Measurements from ENCODE around the gene DTL.
"Not testable (repeated sequence)": the region's sequence is repeated elsewhere in the genome, so short reads cannot be mapped to it uniquely, and the experiment has no call there.

Gene DTL

DNA sequence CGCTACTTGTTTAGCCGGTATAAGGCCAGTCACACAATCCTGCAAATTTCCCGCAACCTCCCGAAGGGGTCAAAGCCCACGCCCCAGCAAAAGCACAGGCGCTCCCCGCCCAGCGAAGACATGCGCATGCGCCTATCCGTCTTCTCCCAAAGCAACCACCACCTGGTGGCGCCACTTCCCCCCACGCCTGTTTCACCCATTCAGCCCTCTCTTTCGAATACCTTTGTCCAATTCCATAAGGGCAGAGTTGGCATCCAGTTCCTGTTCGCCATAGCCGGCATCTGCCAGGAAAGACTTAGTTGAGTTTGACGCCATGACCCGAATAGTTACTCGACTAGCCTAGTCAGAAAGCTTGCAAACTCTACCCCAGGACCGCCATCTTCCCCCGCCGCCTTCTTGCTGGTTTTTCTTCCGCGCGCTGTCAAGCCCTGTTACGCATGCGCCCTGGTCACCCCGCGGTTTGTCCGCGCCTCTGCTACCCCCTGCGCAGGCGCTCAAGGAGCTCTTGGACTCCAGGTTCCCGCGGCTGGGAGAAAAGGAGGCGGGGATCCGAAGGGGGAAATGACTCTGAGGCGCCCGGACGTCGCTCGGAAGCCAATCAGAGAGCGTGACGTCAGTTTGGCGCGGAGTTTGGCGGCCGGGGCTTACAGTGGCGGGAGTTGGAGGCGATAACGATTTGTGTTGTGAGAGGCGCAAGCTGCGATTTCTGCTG, at the start of gene DTL, which contains the start of gene INTS7:
TSS of gene DTL (plus strand) at position 626 of the 712 bp plus-strand sequence. CDS start 143 bp downstream, outside the sequence.
TSS of gene INTS7 (minus strand) at position 435 of the 712 bp plus-strand sequence. CDS start at position 315, 120 bp downstream.
- peak; percentile 87 for DNase-seq (ENCODE audit: low read depth)

DNA sequence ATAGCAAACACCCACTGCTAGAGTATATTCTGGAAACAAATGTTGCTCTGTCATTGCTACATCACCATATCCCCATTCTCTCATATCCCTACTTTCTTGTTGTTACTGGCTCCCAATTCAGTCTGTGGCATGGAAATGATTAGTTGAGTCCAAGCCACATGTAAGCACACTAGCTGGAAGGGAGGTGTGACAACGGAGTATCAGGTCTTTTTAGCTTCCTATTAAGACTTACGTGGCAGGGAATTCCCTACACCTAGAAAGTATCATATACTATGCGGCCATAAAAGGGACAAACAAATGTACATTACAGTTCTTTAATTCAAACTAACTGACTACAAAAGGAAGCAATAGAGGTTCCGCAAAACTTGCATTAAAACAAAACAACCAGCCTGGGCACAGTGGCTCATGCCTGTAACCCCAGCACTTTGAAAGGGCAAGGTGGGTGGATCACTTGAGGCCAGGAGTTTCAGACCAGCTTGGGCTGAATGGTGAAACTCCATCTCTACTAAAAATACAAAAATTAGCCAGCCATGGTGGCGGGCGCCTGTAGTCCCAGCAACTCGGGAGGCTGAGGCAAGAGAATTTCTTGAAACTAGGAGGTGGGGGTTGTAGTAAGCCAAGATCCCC, 48.8 kb upstream of the DTL start:
- DNase-seq (ENCODE audit: low read depth), result no peak

DNA sequence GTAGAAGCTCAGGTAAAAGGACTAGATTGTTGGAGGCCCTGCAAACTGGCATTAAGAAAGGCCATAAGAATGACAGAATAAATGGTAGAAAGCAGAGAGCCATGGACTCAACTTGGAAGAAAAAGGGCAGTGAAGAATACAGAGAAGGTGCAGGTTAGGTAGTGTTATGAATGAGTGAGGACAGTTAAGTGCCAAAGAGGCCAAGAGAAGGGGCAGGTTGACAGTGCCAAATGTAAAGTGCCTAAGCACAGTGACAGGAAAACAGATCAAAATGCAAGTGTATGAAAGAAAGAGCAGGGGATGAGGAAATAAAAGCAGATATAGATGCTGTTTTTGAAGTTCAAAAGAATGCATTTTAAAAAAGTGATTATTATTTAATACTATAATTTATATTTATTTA, 43.9 kb upstream of the DTL start:
- no peak for DNase-seq (ENCODE audit: low read depth)

GRCh38 chr1:211997426-211997825, 38.1 kb upstream of the DTL start:
- not testable (repeated sequence) for DNase-seq (ENCODE audit: low read depth)

- DNase-seq (ENCODE audit: low read depth), result no peak
Observed at GRCh38 chr1:212002536-212002935, 33.0 kb upstream of the DTL start.

- DNase-seq (ENCODE audit: low read depth), result no peak
Observed at GRCh38 chr1:212004895-212005608, 30.5 kb upstream of the DTL start.

- DNase-seq (ENCODE audit: low read depth), result no peak
Observed at GRCh38 chr1:212007178-212007577, 28.4 kb upstream of the DTL start.

GRCh38 chr1:212007886-212008285, 27.7 kb upstream of the DTL start:
- no peak for DNase-seq (ENCODE audit: low read depth)

DNA sequence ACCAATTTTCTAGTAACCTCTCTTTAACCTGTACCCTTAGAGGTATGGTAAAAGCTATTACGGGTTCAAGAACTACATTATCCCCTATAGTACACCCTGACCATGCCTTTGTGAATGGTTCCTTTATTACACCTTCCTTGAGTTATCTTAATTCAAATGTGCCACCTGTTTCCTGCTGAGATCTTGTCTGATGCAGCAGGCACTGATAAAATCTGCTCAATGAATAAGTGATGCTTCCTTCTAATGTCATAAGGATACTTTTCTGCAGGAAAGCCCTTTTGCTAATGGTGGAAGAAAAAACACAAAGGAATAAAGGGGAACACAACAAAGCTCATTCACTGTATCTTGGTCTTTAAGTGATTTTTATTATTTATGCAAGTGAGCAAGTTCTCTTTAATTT, 26.0 kb upstream of the DTL start:
- DNase-seq (ENCODE audit: low read depth), result no peak

GRCh38 chr1:212010004-212010403, 25.5 kb upstream of the DTL start:
- no peak for DNase-seq (ENCODE audit: low read depth)

- DNase-seq (ENCODE audit: low read depth), result no peak
Observed at GRCh38 chr1:212012034-212012740, 23.4 kb upstream of the DTL start.

DNA sequence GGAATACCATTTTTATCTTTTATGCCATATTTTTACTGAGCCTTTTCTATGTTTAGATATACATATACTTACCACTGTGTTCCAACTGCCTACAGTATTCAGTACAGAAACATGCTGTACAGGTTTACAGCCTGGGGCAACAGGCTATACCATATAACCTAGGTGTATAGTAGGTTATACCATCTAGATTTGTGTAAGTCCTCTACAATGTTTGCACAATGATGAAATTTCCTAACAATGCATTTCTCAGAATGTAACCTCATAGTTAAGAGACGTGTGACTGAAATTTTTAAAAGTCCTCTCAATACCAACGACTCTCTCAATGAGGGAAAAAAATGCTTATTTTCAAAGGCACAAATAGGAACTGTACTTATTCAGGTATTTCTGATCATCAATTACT, 21.9 kb upstream of the DTL start:
- DNase-seq (ENCODE audit: low read depth), result no peak

DNA sequence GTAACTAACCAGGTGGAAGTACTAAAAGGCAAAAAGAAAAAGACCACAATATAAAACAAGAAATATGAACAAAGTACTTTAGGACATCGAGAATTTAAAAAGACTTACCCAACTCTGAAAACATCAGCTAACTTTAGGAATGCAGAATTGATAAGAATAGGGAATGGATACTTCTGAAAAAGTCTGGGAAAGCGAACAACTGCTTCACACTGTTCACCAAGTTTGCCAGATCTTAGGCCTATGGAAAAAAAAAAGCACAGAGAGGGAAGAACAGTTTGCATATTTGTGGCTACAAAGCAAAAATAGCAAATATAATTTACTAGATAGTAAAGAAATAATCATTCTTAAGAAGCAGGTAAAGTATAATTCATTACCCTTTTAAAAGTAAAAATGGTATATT, 14.6 kb upstream of the DTL start:
- DNase-seq (ENCODE audit: low read depth), result no peak

- no peak for DNase-seq (ENCODE audit: low read depth)
Observed at GRCh38 chr1:212021563-212021962, 14.0 kb upstream of the DTL start.

GRCh38 chr1:212022908-212023307, 12.6 kb upstream of the DTL start:
- DNase-seq (ENCODE audit: low read depth), result not testable (repeated sequence)

- DNase-seq (ENCODE audit: low read depth), result no peak
Observed at GRCh38 chr1:212024469-212025149, 10.9 kb upstream of the DTL start.

DNA sequence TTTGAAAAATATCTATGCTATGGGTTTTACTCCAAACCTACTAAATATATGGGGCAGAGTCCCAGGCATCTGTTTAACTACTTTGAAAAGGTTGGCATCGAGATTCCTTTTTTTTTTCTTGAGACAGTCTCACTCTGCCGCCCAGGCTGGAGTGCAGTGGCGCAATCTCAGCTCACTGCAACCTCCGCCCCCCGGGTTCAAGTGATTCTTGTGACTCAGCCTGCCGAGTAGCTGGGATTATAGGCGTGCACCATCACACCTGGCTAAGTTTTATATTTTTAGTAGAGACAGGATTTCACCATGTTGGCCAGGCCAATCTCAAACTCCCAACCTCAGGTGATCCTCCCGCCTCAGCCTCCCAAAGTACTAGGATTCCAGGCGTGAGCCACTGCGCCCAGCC, 7.8 kb upstream of the DTL start:
- not testable (repeated sequence) for DNase-seq (ENCODE audit: low read depth)

- DNase-seq (ENCODE audit: low read depth), result peak; percentile 75
Observed at GRCh38 chr1:212030936-212031528, 4.5 kb upstream of the DTL start.

DNA sequence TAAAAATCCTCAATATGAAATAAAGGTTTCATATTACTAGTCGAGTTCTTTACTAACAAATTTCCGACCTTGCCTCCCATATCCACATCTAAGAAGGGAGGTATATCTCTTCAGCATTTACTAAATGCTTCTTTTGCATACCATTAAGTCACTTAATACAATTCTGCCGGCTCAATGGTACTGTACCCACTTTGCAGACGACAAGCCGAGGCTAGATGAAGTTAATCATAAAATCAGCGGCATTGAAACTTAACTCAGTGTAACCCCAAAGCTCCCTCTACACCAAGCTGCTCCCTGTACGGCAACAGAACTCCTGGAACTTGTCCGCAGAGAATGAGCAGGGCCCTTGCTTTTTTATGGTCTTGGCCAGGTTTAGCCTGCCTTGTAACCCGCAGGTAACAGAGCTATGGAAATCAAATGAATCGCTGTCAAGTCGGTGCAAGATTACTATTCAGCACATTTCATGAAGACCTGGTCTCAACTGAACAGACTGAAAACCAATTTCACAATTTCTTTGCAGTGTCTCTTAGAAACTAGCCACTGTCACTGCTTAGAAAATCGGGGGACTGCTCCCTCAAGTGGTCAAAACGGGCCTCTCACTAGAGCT, 929 bp upstream of the DTL start:
- DNase-seq (ENCODE audit: low read depth), result peak; percentile 89

DNA sequence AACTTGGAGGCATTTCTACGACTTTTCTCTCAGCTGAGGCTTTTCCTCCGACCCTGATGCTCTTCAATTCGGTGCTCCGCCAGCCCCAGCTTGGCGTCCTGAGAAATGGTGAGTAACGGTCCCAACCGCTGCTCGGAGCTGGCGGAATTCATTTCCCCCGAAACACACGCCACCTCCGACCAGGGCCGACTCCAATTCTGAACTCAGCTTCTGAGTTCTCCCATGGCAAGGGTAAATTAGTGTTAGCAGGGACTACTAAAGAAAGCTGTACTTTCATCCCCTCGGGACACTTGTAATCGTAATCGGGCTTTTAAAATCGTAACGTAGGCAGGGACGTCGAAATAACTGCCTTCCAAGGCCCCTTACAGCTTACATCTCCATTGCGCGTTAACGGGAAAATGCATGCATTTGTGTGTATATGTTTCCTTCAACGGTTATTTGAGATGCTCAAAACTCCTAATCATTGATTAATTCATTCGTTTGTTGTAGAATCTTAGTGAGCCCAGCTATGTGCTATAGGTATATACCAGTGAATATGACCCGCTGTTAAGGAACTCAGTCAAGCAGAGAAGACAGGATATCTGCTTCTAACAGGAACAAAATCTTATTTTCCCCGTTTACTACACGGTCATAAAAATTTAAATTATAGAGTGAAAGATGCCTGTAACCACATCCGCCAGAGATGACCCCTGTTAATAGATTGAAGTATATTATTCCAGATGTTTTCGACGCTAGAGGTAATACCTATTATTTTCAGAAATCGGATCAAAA, 472 bp downstream of the DTL start:
- DNase-seq (ENCODE audit: low read depth), result no peak
